Fibroblast of lung (primary cell): ENCODE results near the gene SLC11A2. TPM values are rescaled to one million over a fixed set of nuclear protein-coding genes. Genes with fewer than 3 reads are reported as not detected.

Experiments used
- DNase-seq, 2 donors: peaks; one replicate each; pipeline versions ENCODE4 v3.0.0 to v3.0.0-alpha.2; 2010; ENCODE audit warnings: low read depth in 2 of 2
- H2AFZ ChIP-seq: 2 replicates; pipeline ENCODE4 v1.5.1; 2012; ENCODE audit warnings: low read length, control low read depth, inconsistent platforms
- H3K27ac ChIP-seq: 2 replicates; pipeline ENCODE4 v1.5.1; 2011; ENCODE audit warnings: low read length, control low read depth; ENCODE audit not compliant: insufficient read depth
- H3K27me3 ChIP-seq: 2 replicates; pipeline ENCODE4 v1.5.1; 2011; ENCODE audit warnings: mild to moderate bottlenecking, low read length; ENCODE audit not compliant: control insufficient read depth, insufficient read depth
- H3K36me3 ChIP-seq: 2 replicates; pipeline ENCODE4 v1.5.1; 2011; ENCODE audit warnings: low read length; ENCODE audit not compliant: control insufficient read depth, insufficient read depth
- H3K4me1 ChIP-seq: 2 replicates; pipeline ENCODE4 v1.5.1; 2011; ENCODE audit warnings: low read length; ENCODE audit not compliant: control insufficient read depth, insufficient read depth; ENCODE audit errors: extremely low read depth
- H3K4me2 ChIP-seq: 2 replicates; pipeline ENCODE4 v1.5.1; 2011; ENCODE audit warnings: low read length, control low read depth; ENCODE audit not compliant: insufficient read depth; ENCODE audit errors: extremely low read depth
- H3K4me3 ChIP-seq, 4 experiments: fragments of 200-600 bp in 1 of 4; sonication (generic) in 1 of 4; replicated peaks in 1 of 4; 2 replicates each; pipeline ENCODE4 v1.5.1; 2011 to 2016; ENCODE audit warnings: low read length in 4 of 4, low read depth in 3 of 4, mild to moderate bottlenecking in 3 of 4, control low read depth in 2 of 4, inconsistent platforms in 1 of 4, mixed read lengths in 1 of 4; ENCODE audit not compliant: insufficient read depth in 1 of 4; ENCODE audit errors: control extremely low read depth in 1 of 4
- H3K79me2 ChIP-seq: 2 replicates; pipeline ENCODE4 v1.5.1; 2012; ENCODE audit warnings: mild to moderate bottlenecking, low read length, inconsistent platforms; ENCODE audit not compliant: control insufficient read depth, insufficient read depth
- H3K9ac ChIP-seq: 2 replicates; pipeline ENCODE4 v1.5.1; 2011; ENCODE audit warnings: mild to moderate bottlenecking, low read length, control low read depth; ENCODE audit not compliant: insufficient read depth
- H3K9me3 ChIP-seq: 2 replicates; pipeline ENCODE4 v1.5.1; 2012; ENCODE audit warnings: low read depth, low read length; ENCODE audit not compliant: control insufficient read depth, insufficient read depth
- H4K20me1 ChIP-seq: 2 replicates; pipeline ENCODE4 v1.5.1; 2011; ENCODE audit warnings: low read length; ENCODE audit not compliant: control insufficient read depth, insufficient read depth; ENCODE audit errors: extremely low read depth
- EZH2 ChIP-seq: IDR thresholded peaks from 2 replicates; pipeline ENCODE4 v1.5.1; 2012; ENCODE audit warnings: low read length, control low read depth, mild to moderate bottlenecking; ENCODE audit errors: missing control alignments
- polyA plus RNA-seq, 2 donors: library from polyadenylated mRNA; depleted of rRNA in 1 of 2; stranded (reverse) in 1 of 2; unstranded in 1 of 2; fragments of >200 nt; gene quantifications; 2 replicates each; pipeline ENCODE4 v1.2.1, GENCODE V29; 2011 to 2012; ENCODE audit warnings: missing spikeins in 1 of 2
- total RNA-seq: library from RNA; depleted of rRNA; stranded (reverse); fragments of >200 nt; gene quantifications from 2 replicates; pipeline ENCODE4 v1.2.1, GENCODE V29; 2014
- TF ChIP-seq, protein P1 (sequence below), 2 donors: IDR thresholded peaks in 1 of 2; conservative IDR thresholded peaks in 1 of 2; 1 replicate in 1 of 2; 2 replicates in 1 of 2; pipeline ENCODE4 v1.5.1; 2011 to 2012; ENCODE audit warnings: low read length in 2 of 2, control low read depth in 1 of 2, inconsistent platforms in 1 of 2, low read depth in 1 of 2, mild to moderate bottlenecking in 1 of 2

Gene SLC11A2
- total and polyA plus RNA-seq, 2 donors (not counting 1 experiment from before 2014, with no cell fraction given): 38.6 to 75.0 TPM

DNA sequence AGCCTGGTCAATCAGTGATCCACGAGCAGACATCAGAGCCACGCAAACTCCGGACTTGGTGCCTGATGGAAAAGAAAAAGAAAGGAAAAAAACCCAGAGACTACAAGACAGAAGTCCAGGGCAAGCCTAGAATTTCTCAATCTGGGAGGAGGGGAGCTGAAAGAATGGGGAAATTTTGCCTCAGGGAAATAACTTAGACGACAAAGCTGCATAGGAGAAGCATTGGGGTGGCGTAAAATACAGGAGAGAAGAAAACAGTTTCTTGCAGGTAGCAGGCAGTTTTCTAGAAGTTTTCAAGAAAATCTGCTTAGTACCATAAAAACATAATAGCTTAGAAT, 2.6 kb upstream of the SLC11A2 start:
- Histone ChIP-seq H4K20me1 (no peaks in the 10 kb centered on the region), H3K4me2 (no peak overlapping the region), H3K36me3 (no peaks in the 10 kb centered on the region), H3K9ac (no peak overlapping the region), H2AFZ (peak overlapping the region; percentile 10), H3K4me3 (no peak overlapping the region), H3K4me1 (no peaks in the 10 kb centered on the region), H3K79me2 (peaks cover 12% of the 10 kb centered on the region), H3K27me3 (no peaks in the 10 kb centered on the region), H3K27ac (no peak overlapping the region), H3K9me3 (no peaks in the 10 kb centered on the region)
- no peak for TF ChIP-seq EZH2
- TF ChIP-seq, protein P1, sequence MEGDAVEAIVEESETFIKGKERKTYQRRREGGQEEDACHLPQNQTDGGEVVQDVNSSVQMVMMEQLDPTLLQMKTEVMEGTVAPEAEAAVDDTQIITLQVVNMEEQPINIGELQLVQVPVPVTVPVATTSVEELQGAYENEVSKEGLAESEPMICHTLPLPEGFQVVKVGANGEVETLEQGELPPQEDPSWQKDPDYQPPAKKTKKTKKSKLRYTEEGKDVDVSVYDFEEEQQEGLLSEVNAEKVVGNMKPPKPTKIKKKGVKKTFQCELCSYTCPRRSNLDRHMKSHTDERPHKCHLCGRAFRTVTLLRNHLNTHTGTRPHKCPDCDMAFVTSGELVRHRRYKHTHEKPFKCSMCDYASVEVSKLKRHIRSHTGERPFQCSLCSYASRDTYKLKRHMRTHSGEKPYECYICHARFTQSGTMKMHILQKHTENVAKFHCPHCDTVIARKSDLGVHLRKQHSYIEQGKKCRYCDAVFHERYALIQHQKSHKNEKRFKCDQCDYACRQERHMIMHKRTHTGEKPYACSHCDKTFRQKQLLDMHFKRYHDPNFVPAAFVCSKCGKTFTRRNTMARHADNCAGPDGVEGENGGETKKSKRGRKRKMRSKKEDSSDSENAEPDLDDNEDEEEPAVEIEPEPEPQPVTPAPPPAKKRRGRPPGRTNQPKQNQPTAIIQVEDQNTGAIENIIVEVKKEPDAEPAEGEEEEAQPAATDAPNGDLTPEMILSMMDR (conservative IDR thresholded peaks at IDR 0.05 in 1 of 2, IDR thresholded peaks at IDR 0.05 in 1 of 2; ENCODE audit: low read depth in 1 of 2, low read length in 2 of 2): no peak
- no peak for DNase-seq

DNA sequence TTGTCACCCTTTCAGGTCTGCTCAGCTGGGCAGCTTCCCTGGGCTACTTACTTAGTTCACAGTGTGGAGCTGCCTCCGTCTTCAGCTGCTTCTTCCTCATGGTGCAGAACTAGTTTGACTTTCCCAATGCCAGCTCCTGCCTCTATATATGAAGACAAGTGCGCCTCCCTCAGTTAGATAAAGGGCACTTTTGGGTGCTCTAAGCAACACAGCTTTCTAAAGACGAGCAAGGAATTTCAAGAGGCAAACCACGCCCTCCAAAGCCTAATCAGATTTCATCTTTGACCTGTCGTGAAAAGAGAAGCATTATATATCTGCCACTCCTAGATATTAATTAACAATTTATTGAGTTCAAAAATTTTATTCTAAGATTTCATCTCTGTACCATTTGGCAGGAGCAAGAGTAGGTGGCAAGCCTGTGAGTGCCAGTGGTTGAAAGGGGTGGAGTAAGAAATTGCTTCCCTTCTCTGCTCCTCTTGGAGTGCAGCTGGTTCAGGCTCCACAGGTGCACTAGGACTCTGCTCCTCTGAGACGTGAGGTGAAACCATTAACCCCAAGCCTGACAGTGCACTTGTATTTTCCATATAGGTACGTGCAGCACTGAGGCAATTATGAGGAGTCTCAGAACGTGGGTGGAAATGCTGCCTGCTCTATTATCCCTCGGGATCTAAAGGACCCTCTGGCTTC, 2.1 kb upstream of the SLC11A2 start:
- Histone ChIP-seq H3K9me3 (no peaks in the 10 kb centered on the region), H4K20me1 (no peaks in the 10 kb centered on the region), H3K79me2 (peaks cover 17% of the 10 kb centered on the region), H2AFZ (peak overlapping the region; percentile 10), H3K9ac (no peak overlapping the region), H3K4me3 (no peak overlapping the region), H3K36me3 (no peaks in the 10 kb centered on the region), H3K4me1 (no peaks in the 10 kb centered on the region), H3K27me3 (no peaks in the 10 kb centered on the region), H3K27ac (no peak overlapping the region), H3K4me2 (no peak overlapping the region)
- peak; percentile 23 to 61 for DNase-seq
- TF ChIP-seq, protein P1 (conservative IDR thresholded peaks at IDR 0.05 in 1 of 2, IDR thresholded peaks at IDR 0.05 in 1 of 2; ENCODE audit: low read depth in 1 of 2, low read length in 2 of 2): peak in 1 of 2 donors; percentile 35
- TF ChIP-seq EZH2: no peak

DNA sequence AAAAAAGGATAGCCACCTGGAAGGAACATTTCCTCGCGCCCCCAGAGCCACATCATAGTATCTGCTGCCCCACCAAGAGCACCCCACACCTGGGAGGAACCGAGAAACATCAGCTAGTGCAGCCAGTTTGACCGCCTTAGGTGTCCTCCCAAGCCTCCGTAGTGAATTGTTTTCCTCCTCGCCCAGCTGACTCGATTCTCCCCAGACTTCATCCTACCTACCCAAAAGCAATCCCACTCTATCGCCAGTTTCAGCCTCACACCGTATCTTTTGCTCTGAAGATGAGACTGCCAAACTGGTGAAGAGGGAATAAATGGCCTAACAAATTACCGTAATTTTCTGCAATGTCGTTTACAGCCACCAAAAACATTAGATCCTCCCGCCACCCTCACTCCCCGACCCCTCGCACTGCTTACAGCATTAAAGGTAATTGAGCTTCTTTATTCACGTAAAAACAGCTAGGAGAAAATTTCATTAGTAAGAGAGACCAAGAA, 1.2 kb upstream of the SLC11A2 start:
- Histone ChIP-seq H3K4me2 (no peak overlapping the region), H3K4me1 (no peaks in the 10 kb centered on the region), H3K27ac (no peak overlapping the region), H3K27me3 (no peaks in the 10 kb centered on the region), H3K36me3 (no peaks in the 10 kb centered on the region), H4K20me1 (no peaks in the 10 kb centered on the region), H3K9ac (no peak overlapping the region), H3K79me2 (peaks cover 25% of the 10 kb centered on the region), H3K9me3 (no peaks in the 10 kb centered on the region), H3K4me3 (no peak overlapping the region), H2AFZ (no peak overlapping the region)
- DNase-seq: no peak
- TF ChIP-seq, protein P1 (conservative IDR thresholded peaks at IDR 0.05 in 1 of 2, IDR thresholded peaks at IDR 0.05 in 1 of 2; ENCODE audit: low read depth in 1 of 2, low read length in 2 of 2): no peak
- no peak for TF ChIP-seq EZH2
